HepG2 (cell line): ENCODE results near the gene ELP1. TPM values are rescaled to one million over a fixed set of nuclear protein-coding genes. Genes with fewer than 3 reads are reported as not detected.

Source experiments
- HNF4A ChIP-seq: sonication (generic); formaldehyde crosslinking; IDR thresholded peaks from 2 replicates; pipeline ENCODE4 v1.4.0; 2020; ENCODE audit warnings: missing genetic modification reagents
- POGZ ChIP-seq: sonication (generic); formaldehyde crosslinking; IDR thresholded peaks from 2 replicates; pipeline ENCODE4 v1.4.0; 2020; ENCODE audit warnings: mild to moderate bottlenecking, missing genetic modification reagents
- PREB ChIP-seq: sonication (generic); formaldehyde crosslinking; IDR thresholded peaks from 2 replicates; pipeline ENCODE4 v1.4.0; 2020; ENCODE audit warnings: missing genetic modification reagents
- REL ChIP-seq: sonication (generic); formaldehyde crosslinking; conservative IDR thresholded peaks from 2 replicates; pipeline ENCODE4 v1.8.0; 2022; ENCODE audit warnings: mild to moderate bottlenecking, missing genetic modification reagents, moderate library complexity
- ZBTB38 ChIP-seq: sonication (generic); formaldehyde crosslinking; IDR thresholded peaks from 2 replicates; pipeline ENCODE4 v1.5.1; 2020; ENCODE audit warnings: mild to moderate bottlenecking, missing genetic modification reagents
- ZBTB49 ChIP-seq: sonication (generic); formaldehyde crosslinking; IDR thresholded peaks from 2 replicates; pipeline ENCODE4 v1.4.0; 2020; ENCODE audit warnings: missing genetic modification reagents, borderline replicate concordance
- ZBTB8A ChIP-seq: sonication (generic); formaldehyde crosslinking; IDR thresholded peaks from 2 replicates; pipeline ENCODE4 v1.4.0; 2020; ENCODE audit warnings: mild to moderate bottlenecking, low read depth, missing genetic modification reagents, borderline replicate concordance
- ZMYM3 ChIP-seq: sonication (generic); formaldehyde crosslinking; IDR thresholded peaks from 2 replicates; pipeline ENCODE4 v1.5.1; 2020; ENCODE audit warnings: mild to moderate bottlenecking, missing genetic modification reagents
- ZNF609 ChIP-seq: sonication (generic); formaldehyde crosslinking; IDR thresholded peaks from 2 replicates; pipeline ENCODE4 v1.4.0; 2020; ENCODE audit warnings: mild to moderate bottlenecking, missing genetic modification reagents, borderline replicate concordance
- ZNF788 ChIP-seq: sonication (generic); formaldehyde crosslinking; IDR thresholded peaks from 2 replicates; pipeline ENCODE4 v1.5.0; 2020; ENCODE audit warnings: mild to moderate bottlenecking, missing genetic modification reagents, borderline replicate concordance
- ZNF878 ChIP-seq: sonication (generic); formaldehyde crosslinking; IDR thresholded peaks from 2 replicates; pipeline ENCODE4 v1.8.1; 2023; ENCODE audit warnings: mild to moderate bottlenecking, missing genetic modification reagents, moderate library complexity
- polyA plus RNA-seq, 8 experiments: library from polyadenylated mRNA; depleted of rRNA in 3 of 8; stranded (reverse) in 7 of 8; unstranded in 1 of 8; fragments of >200 nt; fragmentation: Illumina TruSeq in 4 of 8; extraction: Trizol in 4 of 8; gene quantifications; 2 replicates each; pipeline versions ENCODE4 v1.2.1 to v1.2.3, GENCODE V29; 2011 to 2016; ENCODE audit warnings: low read depth in 4 of 8, missing spikeins in 1 of 8, mixed read lengths in 1 of 8; ENCODE audit not compliant: insufficient read depth in 1 of 8
- total RNA-seq, 5 experiments: library from RNA; depleted of rRNA; stranded (reverse); fragments of >200 nt; fragmentation: Illumina TruSeq; extraction: Trizol; gene quantifications; 2 replicates each; pipeline ENCODE4 v1.2.3, GENCODE V29; 2016; ENCODE audit warnings: low read depth in 1 of 5
- TF ChIP-seq, protein P1 (sequence below): sonication (generic); formaldehyde crosslinking; conservative IDR thresholded peaks from 2 replicates; pipeline ENCODE4 v1.5.0; 2020; ENCODE audit warnings: missing genetic modification reagents

The ELP1 gene
- total and polyA plus RNA-seq, 2 of the 13 experiments (the other 11 are each of a cell fraction or from before 2014, with no cell fraction given), result 157 to 275 TPM

DNA sequence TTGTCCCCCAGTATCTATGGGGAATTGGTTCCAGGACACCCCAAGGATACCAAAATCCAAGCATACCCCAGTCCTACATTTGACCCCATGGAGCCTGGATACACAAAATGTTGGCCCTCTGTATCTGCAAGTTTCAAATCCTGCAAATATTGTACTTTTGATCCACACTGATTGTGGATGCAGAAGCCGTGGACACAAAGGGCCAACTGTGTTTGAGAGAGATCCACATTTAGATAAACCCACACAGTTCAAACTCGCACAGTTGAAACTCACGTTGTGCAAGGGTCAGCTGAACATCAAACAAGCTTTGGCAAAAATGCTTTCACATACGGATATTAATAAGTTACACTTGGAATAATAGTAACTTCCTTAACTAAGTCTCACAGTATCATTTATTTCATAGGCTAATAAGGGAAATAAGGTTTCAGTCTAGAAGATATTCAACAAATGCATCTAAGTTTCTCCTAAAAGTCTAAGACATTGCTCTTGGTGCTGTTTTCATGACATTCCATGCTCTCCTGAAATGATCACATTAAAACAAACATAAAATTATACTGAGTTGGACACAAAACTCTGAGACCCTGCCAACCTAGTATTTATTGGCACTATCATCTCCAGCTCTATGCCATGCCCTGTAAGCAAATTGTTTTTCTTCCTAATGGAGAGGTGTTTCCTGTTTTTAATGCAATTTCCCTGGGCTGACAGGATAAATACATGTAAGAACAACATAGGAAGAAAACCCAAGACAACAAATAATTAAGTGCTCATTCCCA lies 39.5 kb downstream of the ELP1 start (continued):
- TF ChIP-seq ZMYM3 (CRISPR knock-in tag), result peak; percentile 27; the same call in 1 of the 2 replicates
- TF ChIP-seq, protein P1, sequence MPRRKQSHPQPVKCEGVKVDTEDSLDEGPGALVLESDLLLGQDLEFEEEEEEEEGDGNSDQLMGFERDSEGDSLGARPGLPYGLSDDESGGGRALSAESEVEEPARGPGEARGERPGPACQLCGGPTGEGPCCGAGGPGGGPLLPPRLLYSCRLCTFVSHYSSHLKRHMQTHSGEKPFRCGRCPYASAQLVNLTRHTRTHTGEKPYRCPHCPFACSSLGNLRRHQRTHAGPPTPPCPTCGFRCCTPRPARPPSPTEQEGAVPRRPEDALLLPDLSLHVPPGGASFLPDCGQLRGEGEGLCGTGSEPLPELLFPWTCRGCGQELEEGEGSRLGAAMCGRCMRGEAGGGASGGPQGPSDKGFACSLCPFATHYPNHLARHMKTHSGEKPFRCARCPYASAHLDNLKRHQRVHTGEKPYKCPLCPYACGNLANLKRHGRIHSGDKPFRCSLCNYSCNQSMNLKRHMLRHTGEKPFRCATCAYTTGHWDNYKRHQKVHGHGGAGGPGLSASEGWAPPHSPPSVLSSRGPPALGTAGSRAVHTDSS, result no peak
- peak; percentile 91 for TF ChIP-seq HNF4A (CRISPR knock-in tag)
- TF ChIP-seq ZBTB49, result no peak
- peak; percentile 77; the same call in 1 of the 2 replicates for TF ChIP-seq POGZ (CRISPR knock-in tag)
- no peak for TF ChIP-seq ZBTB38 (CRISPR knock-in tag)
- TF ChIP-seq ZBTB8A (CRISPR knock-in tag), result no peak
- TF ChIP-seq REL (CRISPR knock-in tag), result no peak
- TF ChIP-seq ZNF609 (CRISPR knock-in tag), result peak; percentile 96
- 0 out of 2 replicates have a peak, but pooled peaks have one; percentile 50 for TF ChIP-seq ZNF878 (CRISPR knock-in tag)
- TF ChIP-seq PREB (CRISPR knock-in tag), result no peak
- peak; percentile 54; the same call in 1 of the 2 replicates for TF ChIP-seq ZNF788
